PC-3 (cell line): ENCODE data around the gene CHI3L2. TPM values are rescaled to one million over a fixed set of nuclear protein-coding genes. Genes with fewer than 3 reads are reported as not detected.

Experiments
- ATAC-seq: fragments of 200-7000 bp; cut with Tn5 transposase; 2 replicates; pipeline ENCODE4 v1.9.1; 2020; ENCODE audit warnings: mild to moderate bottlenecking, moderate library complexity
- BruUV-seq: library from RNA; stranded (reverse); fragments of 400-500 nt; replicated peaks from 2 replicates; lab custom pipeline; 2021; lab: Mats Ljungman, UMichigan
- CTCF ChIA-PET: fragments of 300-600 bp; sonication (Branson Sonifier 250); formaldehyde crosslinking; loops from one replicate; lab custom pipeline; 2022; ENCODE audit warnings: antibody characterized with exemption; lab: Charles Lee
- POLR2A ChIA-PET: fragments of 300-600 bp; sonication (Branson Sonifier 250); formaldehyde crosslinking; loops from one replicate; lab custom pipeline; 2022; ENCODE audit warnings: antibody characterized with exemption; ENCODE audit not compliant: unreplicated experiment; lab: Charles Lee
- DNase-seq: peaks from one replicate; pipeline ENCODE4 v3.0.0-alpha.2; 2015
- H2AFZ ChIP-seq: fragments of 300-600 bp; sonication (generic); 2 replicates; pipeline ENCODE4 v1.6.0; 2016; ENCODE audit warnings: antibody characterized with exemption, low read length
- H3F3A ChIP-seq: fragments of 300-600 bp; sonication (generic); one replicate; pipeline ENCODE4 v1.6.0; 2017; ENCODE audit warnings: antibody characterized with exemption, low read length, control low read depth, mild to moderate bottlenecking; ENCODE audit not compliant: unreplicated experiment
- H3K27ac ChIP-seq: fragments of 300-600 bp; sonication (generic); 2 replicates; pipeline ENCODE4 v1.5.1; 2016; ENCODE audit warnings: mild to moderate bottlenecking, low read length
- H3K27me3 ChIP-seq: fragments of 300-600 bp; sonication (generic); 2 replicates; pipeline ENCODE4 v1.6.1; 2016; ENCODE audit warnings: low read length, mixed read lengths
- H3K36me3 ChIP-seq: fragments of 300-600 bp; sonication (generic); 2 replicates; pipeline ENCODE4 v1.6.1; 2016; ENCODE audit warnings: low read depth, mixed run types, low read length, mixed read lengths
- H3K4me1 ChIP-seq: fragments of 300-600 bp; sonication (generic); 2 replicates; pipeline ENCODE4 v1.5.1; 2016; ENCODE audit warnings: low read length; ENCODE audit not compliant: insufficient read depth
- H3K4me2 ChIP-seq: fragments of 300-600 bp; sonication (generic); 2 replicates; pipeline ENCODE4 v1.6.0; 2016; ENCODE audit warnings: low read length
- H3K4me3 ChIP-seq: fragments of 300-600 bp; sonication (generic); 2 replicates; pipeline ENCODE4 v1.5.1; 2016; ENCODE audit warnings: mild to moderate bottlenecking, low read length, mixed read lengths
- H3K79me2 ChIP-seq: fragments of 300-600 bp; sonication (generic); 2 replicates; pipeline ENCODE4 v1.6.1; 2017; ENCODE audit warnings: low read length, mixed read lengths
- H3K9ac ChIP-seq: fragments of 300-600 bp; sonication (generic); 2 replicates; pipeline ENCODE4 v1.6.0; 2016; ENCODE audit warnings: mild to moderate bottlenecking, low read length
- H3K9me2 ChIP-seq: fragments of 300-600 bp; sonication (generic); replicated peaks from 2 replicates; pipeline ENCODE4 v1.6.1; 2016; ENCODE audit warnings: mixed run types, low read length, mixed read lengths
- H3K9me3 ChIP-seq: fragments of 300-600 bp; sonication (generic); 2 replicates; pipeline ENCODE4 v1.6.1; 2016; ENCODE audit warnings: low read length, mixed read lengths
- H4K20me1 ChIP-seq: fragments of 300-600 bp; sonication (generic); 2 replicates; pipeline ENCODE4 v1.6.1; 2016; ENCODE audit warnings: low read length, mixed read lengths
- CTCF ChIP-seq: fragments of 300-600 bp; sonication (generic); conservative IDR thresholded peaks from 2 replicates; pipeline ENCODE4 v1.5.1; 2017; ENCODE audit warnings: antibody characterized with exemption, low read depth, mild to moderate bottlenecking, low read length
- EZH2 ChIP-seq: fragments of 300-600 bp; sonication (generic); IDR thresholded peaks from one replicate; pipeline ENCODE4 v1.6.1; 2017; ENCODE audit warnings: antibody characterized with exemption, mild to moderate bottlenecking, low read length; ENCODE audit not compliant: unreplicated experiment
- EZH2phosphoT487 ChIP-seq: fragments of 300-600 bp; sonication (generic); IDR thresholded peaks from 2 replicates; pipeline ENCODE4 v1.6.1; 2018; ENCODE audit warnings: mild to moderate bottlenecking, antibody characterized with exemption, low read length, borderline replicate concordance
- intact Hi-C: fragments of 100-400 bp; cut with micrococcal nuclease; formaldehyde crosslinking; loops from 2 replicates; pipeline ENCODE4 v1.9.0; 2023
- total RNA-seq: library from RNA; depleted of rRNA; stranded (reverse); fragments of >200 nt; gene quantifications from 2 replicates; pipeline ENCODE4 v1.2.3, GENCODE V29; 2014

CHI3L2 gene
- total RNA-seq, 1 experiment from 2014 or later = 0.55 TPM

- H3F3A ChIP-seq = no peaks in the 10 kb centered on the region
Measured at GRCh38 chr1:111204201-111204982, 23.1 kb upstream of the CHI3L2 start.

GRCh38 chr1:111204983-111205713, 22.4 kb upstream of the CHI3L2 start:
- Histone ChIP-seq H3K4me3 (no peak overlapping the region), H3K4me1 (peaks cover 32% of the 10 kb centered on the region), H4K20me1 (no peaks in the 10 kb centered on the region), H3K27me3 (no peaks in the 10 kb centered on the region), H3K27ac (no peak overlapping the region), H3K9ac (no peak overlapping the region), H3K9me2 (no peaks in the 10 kb centered on the region), H3F3A (no peaks in the 10 kb centered on the region), H3K4me2 (no peak overlapping the region; the same call in 1 of the 2 replicates), H3K36me3 (no peaks in the 10 kb centered on the region), H2AFZ (no peak overlapping the region; the same call in 1 of the 2 replicates), H3K9me3 (no peaks in the 10 kb centered on the region), H3K79me2 (no peaks in the 10 kb centered on the region)
- POLR2A ChIA-PET = no interaction called here
- TF ChIP-seq CTCF (no peak), EZH2 (no peak), EZH2phosphoT487 (no peak)
- BruUV-seq = no TSS peak
- ATAC-seq (no peak), DNase-seq (no peak)
- intact Hi-C loops = no loop called here
- CTCF ChIA-PET = no interaction called here

More at GRCh38 chr1:111204201-111204982, 23.1 kb upstream of the CHI3L2 start:
- Histone ChIP-seq H3K9me2 (no peaks in the 10 kb centered on the region), H3K4me1 (peaks cover 32% of the 10 kb centered on the region), H3K4me2 (peak overlapping the region; percentile 85), H2AFZ (peak overlapping the region; percentile 86), H4K20me1 (no peaks in the 10 kb centered on the region), H3K36me3 (no peaks in the 10 kb centered on the region), H3K9me3 (no peaks in the 10 kb centered on the region), H3K9ac (peak overlapping the region; percentile 55), H3K27ac (no peak overlapping the region), H3K27me3 (no peaks in the 10 kb centered on the region), H3K79me2 (no peaks in the 10 kb centered on the region), H3K4me3 (peak overlapping the region; percentile 64)
- intact Hi-C loops = no loop called here
- TF ChIP-seq CTCF (no peak), EZH2 (no peak), EZH2phosphoT487 (no peak)
- no TSS peak for BruUV-seq
- ChIA-PET CTCF (no interaction called here), POLR2A (no interaction called here)
- ATAC-seq (peak; percentile 64), DNase-seq (no peak)

- no peak overlapping the region for H2AFZ ChIP-seq
- no peaks in the 10 kb centered on the region for H3K27me3 ChIP-seq
- H3K9me2 ChIP-seq = no peaks in the 10 kb centered on the region
- H3K27ac ChIP-seq = no peak overlapping the region
- no peaks in the 10 kb centered on the region for H3F3A ChIP-seq
- DNase-seq (no peak), ATAC-seq (no peak)
- H3K79me2 ChIP-seq = no peaks in the 10 kb centered on the region
- H3K9me3 ChIP-seq = no peaks in the 10 kb centered on the region
- POLR2A ChIA-PET = no interaction called here
- TF ChIP-seq EZH2 (no peak), CTCF (no peak), EZH2phosphoT487 (no peak)
- CTCF ChIA-PET = no interaction called here
- no peak overlapping the region for H3K4me2 ChIP-seq
- peaks cover 32% of the 10 kb centered on the region for H3K4me1 ChIP-seq
- no peaks in the 10 kb centered on the region for H4K20me1 ChIP-seq
- intact Hi-C loops = no loop called here
- no peaks in the 10 kb centered on the region for H3K36me3 ChIP-seq
- H3K9ac ChIP-seq = no peak overlapping the region
- BruUV-seq = no TSS peak
- H3K4me3 ChIP-seq = no peak overlapping the region
Measured at GRCh38 chr1:111205714-111206050, 21.8 kb upstream of the CHI3L2 start.
